Liver (tissue), 9 donors: ENCODE data around the gene OR2Y1. TPM values are rescaled to one million over a fixed set of nuclear protein-coding genes. Genes with fewer than 3 reads are reported as not detected.

Experiments
- DNase-seq: peaks from one replicate; pipeline ENCODE4 v3.0.0-alpha.2; 2017; ENCODE audit warnings: low spot score
- H3K27ac ChIP-seq, 2 donors: one replicate each; pipeline ENCODE4 v1.7.0; 2013; ENCODE audit warnings: inconsistent platforms in 2 of 2, low read length in 2 of 2, control low read depth in 1 of 2, low read depth in 1 of 2, mild to moderate bottlenecking in 1 of 2
- H3K27me3 ChIP-seq, 4 donors: one replicate each; pipeline versions ENCODE4 v1.6.1 to v1.7.0; 2013; ENCODE audit warnings: low read length in 3 of 4, inconsistent platforms in 1 of 4, mild to moderate bottlenecking in 1 of 4, moderate library complexity in 1 of 4; ENCODE audit not compliant: control insufficient read depth in 4 of 4, insufficient read depth in 4 of 4
- H3K36me3 ChIP-seq, 4 donors: one replicate each; pipeline versions ENCODE4 v1.6.1 to v1.7.0; 2013; ENCODE audit warnings: low read length in 3 of 4, mild to moderate bottlenecking in 3 of 4, low read depth in 1 of 4, moderate library complexity in 1 of 4; ENCODE audit not compliant: control insufficient read depth in 4 of 4, insufficient read depth in 3 of 4
- H3K4me1 ChIP-seq, 4 donors: one replicate each; pipeline versions ENCODE4 v1.6.1 to v1.7.0; 2013; ENCODE audit warnings: low read length in 3 of 4, mild to moderate bottlenecking in 3 of 4, moderate library complexity in 1 of 4; ENCODE audit not compliant: control insufficient read depth in 4 of 4, insufficient read depth in 4 of 4
- H3K4me3 ChIP-seq, 3 donors: one replicate each; pipeline versions ENCODE4 v1.6.1 to v1.7.0; 2013; ENCODE audit warnings: low read length in 3 of 3, control low read depth in 1 of 3, low read depth in 1 of 3, mild to moderate bottlenecking in 1 of 3
- H3K9ac ChIP-seq, 2 donors: one replicate each; pipeline ENCODE4 v1.7.0; 2013; ENCODE audit warnings: low read length in 2 of 2, mild to moderate bottlenecking in 2 of 2, moderate library complexity in 2 of 2, control low read depth in 1 of 2, low read depth in 1 of 2
- H3K9me3 ChIP-seq, 4 donors: one replicate each; pipeline versions ENCODE4 v1.6.1 to v1.7.0; 2013; ENCODE audit warnings: low read length in 3 of 4; ENCODE audit not compliant: control insufficient read depth in 4 of 4
- EGR1 ChIP-seq, 2 donors: IDR thresholded peaks; 2 replicates each; pipeline ENCODE4 v1.6.1; 2016 to 2018; ENCODE audit warnings: antibody characterized with exemption in 2 of 2, low read depth in 2 of 2
- FOXA2 ChIP-seq: IDR thresholded peaks from 2 replicates; pipeline ENCODE4 v1.6.1; 2016; ENCODE audit warnings: antibody characterized with exemption
- GABPA ChIP-seq, 2 donors: IDR thresholded peaks in 1 of 2; conservative IDR thresholded peaks in 1 of 2; 2 replicates each; pipeline ENCODE4 v1.6.1; 2016; ENCODE audit warnings: antibody characterized with exemption in 2 of 2, mild to moderate bottlenecking in 1 of 2, moderate library complexity in 1 of 2
- HNF4A ChIP-seq, 2 donors: conservative IDR thresholded peaks; 2 replicates each; pipeline ENCODE4 v1.6.1; 2016; ENCODE audit warnings: antibody characterized with exemption in 2 of 2, mild to moderate bottlenecking in 2 of 2
- HNF4G ChIP-seq: IDR thresholded peaks from 2 replicates; pipeline ENCODE4 v1.6.1; 2016; ENCODE audit warnings: antibody characterized with exemption
- JUND ChIP-seq, 2 donors: IDR thresholded peaks; 2 replicates each; pipeline ENCODE4 v1.6.1; 2016; ENCODE audit warnings: antibody characterized with exemption in 2 of 2
- MAX ChIP-seq: IDR thresholded peaks from 2 replicates; pipeline ENCODE4 v1.6.1; 2016; ENCODE audit warnings: antibody characterized with exemption
- NR2F2 ChIP-seq: IDR thresholded peaks from 2 replicates; pipeline ENCODE4 v1.6.1; 2016; ENCODE audit warnings: antibody characterized with exemption
- REST ChIP-seq: IDR thresholded peaks from 2 replicates; pipeline ENCODE4 v1.6.1; 2016; ENCODE audit warnings: antibody characterized with exemption, mild to moderate bottlenecking
- RXRA ChIP-seq, 2 donors: IDR thresholded peaks; 2 replicates each; pipeline ENCODE4 v1.6.1; 2017 to 2018; ENCODE audit warnings: antibody characterized with exemption in 2 of 2, mild to moderate bottlenecking in 1 of 2
- SP1 ChIP-seq: IDR thresholded peaks from 2 replicates; pipeline ENCODE4 v1.6.1; 2018; ENCODE audit warnings: antibody characterized with exemption, mild to moderate bottlenecking
- TAF1 ChIP-seq: conservative IDR thresholded peaks from 2 replicates; pipeline ENCODE4 v1.6.1; 2016; ENCODE audit warnings: antibody characterized with exemption, mild to moderate bottlenecking
- YY1 ChIP-seq: IDR thresholded peaks from 2 replicates; pipeline ENCODE4 v1.6.1; 2016; ENCODE audit warnings: antibody characterized with exemption, mild to moderate bottlenecking
- WGBS: extraction: QIAGEN DNeasy Blood & Tissue Kit; methylation state at CpG from one replicate; pipeline ENCODE4 v1.1.7; 2013; 5-methylcytosine and 5-hydroxymethylcytosine counted together
- polyA plus RNA-seq, 2 donors: library from polyadenylated mRNA; stranded (reverse) in 1 of 2; unstranded in 1 of 2; fragments of 200-250 nt in 1 of 2; fragments of >200 nt in 1 of 2; fragmentation: Nextera tagmentation in 1 of 2; extraction: Ambion mirVana in 1 of 2; gene quantifications; one replicate each; pipeline versions ENCODE4 v1.2.1 to v1.2.3, GENCODE V29; 2013 to 2015
- total RNA-seq, 2 donors: library from RNA; depleted of rRNA; stranded (reverse); fragments of >200 nt; gene quantifications; one replicate each; pipeline ENCODE4 v1.2.3, GENCODE V29; 2014
- TF ChIP-seq, protein P1 (sequence below): fragments of 150-350 bp; IDR thresholded peaks from 2 replicates; pipeline ENCODE4 v1.5.1; 2017; ENCODE audit warnings: improper control_type of control experiment, low read depth, low read length; ENCODE audit not compliant: missing input control
- TF ChIP-seq, protein P2 (sequence below): IDR thresholded peaks from 2 replicates; pipeline ENCODE4 v1.6.1; 2016; ENCODE audit warnings: antibody characterized with exemption
- donor health status: healthy.
- donor health status: healthy.
- donor health status: healthy.
- donor health status: healthy.
- donor health status: healthy.

Gene OR2Y1
- total and polyA plus RNA-seq, 4 donors: not detected

DNA sequence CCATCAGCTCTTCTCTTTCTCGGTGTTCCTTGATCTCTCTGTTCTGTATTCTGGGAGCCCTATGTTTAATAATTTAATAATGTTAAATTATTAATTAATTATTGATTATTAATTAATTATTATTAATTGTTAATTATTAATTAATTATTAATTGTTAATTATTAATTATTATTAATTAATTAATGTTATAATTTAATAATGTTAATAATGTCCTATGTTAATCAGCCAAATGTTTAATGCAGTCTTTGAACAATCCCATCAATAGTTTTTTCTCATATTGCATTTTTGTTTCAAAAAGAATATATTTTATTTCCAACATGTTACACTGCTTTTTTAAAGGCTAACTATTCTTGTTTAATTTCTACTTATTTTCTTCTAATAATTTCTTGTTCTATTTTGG, 36.5 kb upstream of the OR2Y1 start:
- 97% methylated on average over 1 of the region's 1 CpG for WGBS

DNA sequence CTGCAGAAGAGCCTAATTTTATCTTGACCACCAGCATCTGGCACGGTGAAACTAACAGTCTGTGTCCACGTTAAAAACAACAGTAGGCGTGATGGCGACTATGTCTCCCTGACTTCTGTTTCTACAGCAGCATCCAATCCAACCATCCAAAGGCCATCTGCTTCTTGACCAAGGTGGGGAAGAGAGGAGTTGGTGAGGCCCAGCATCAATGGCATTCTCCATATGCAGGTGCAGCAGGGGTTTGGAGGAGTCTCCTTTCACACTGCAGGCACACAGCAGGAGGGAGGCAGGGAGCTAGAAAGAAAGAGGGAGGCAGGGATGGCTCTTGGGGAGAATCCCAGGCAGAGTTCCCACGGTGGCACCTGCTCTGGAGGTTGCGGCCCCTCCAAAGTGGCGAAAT, 35.8 kb upstream of the OR2Y1 start:
- H3K4me1 ChIP-seq: no peaks in the 10 kb centered on the region
- 90% methylated on average over 7 of the region's 7 CpGs for WGBS
- H3K27me3 ChIP-seq: peaks cover 0 to 3% (median 0%) of the 10 kb centered on the region in 4 donors
- no peaks in the 10 kb centered on the region for H3K36me3 ChIP-seq
- H3K4me3 ChIP-seq: no peak overlapping the region
- TF ChIP-seq GABPA (IDR thresholded peaks at IDR 0.05 in 1 of 2, conservative IDR thresholded peaks at IDR 0.05 in 1 of 2) (no peak), REST (no peak), YY1 (no peak), TAF1 (no peak), EGR1 (IDR thresholded peaks at IDR 0.05; ENCODE audit: low read depth in 2 of 2) (no peak), HNF4G (no peak), HNF4A (conservative IDR thresholded peaks at IDR 0.05) (no peak)
- no peak overlapping the region for H3K27ac ChIP-seq
- H3K9ac ChIP-seq: no peak overlapping the region
- no peaks in the 10 kb centered on the region for H3K9me3 ChIP-seq
- no peak for DNase-seq

More for the DNA sequence above, 36.5 kb upstream of the OR2Y1 start:
- Histone ChIP-seq H3K9me3 (no peaks in the 10 kb centered on the region), H3K4me1 (no peaks in the 10 kb centered on the region), H3K36me3 (no peaks in the 10 kb centered on the region), H3K4me3 (no peak overlapping the region), H3K27ac (no peak overlapping the region), H3K27me3 (peaks cover 0 to 3% (median 0%) of the 10 kb centered on the region in 4 donors), H3K9ac (no peak overlapping the region)
- DNase-seq: no peak
- TF ChIP-seq REST: no peak
- TF ChIP-seq FOXA2: no peak

GRCh38 chr5:180771839-180772238, 32.0 kb upstream of the OR2Y1 start:
- Histone ChIP-seq H3K4me3 (no peak overlapping the region), H3K27me3 (peaks cover 0 to 3% (median 0%) of the 10 kb centered on the region in 4 donors), H3K9ac (no peak overlapping the region), H3K36me3 (no peaks in the 10 kb centered on the region), H3K9me3 (no peaks in the 10 kb centered on the region), H3K4me1 (no peaks in the 10 kb centered on the region), H3K27ac (no peak overlapping the region)
- TF ChIP-seq TAF1 (no peak), JUND (IDR thresholded peaks at IDR 0.05) (no peak), SP1 (no peak), HNF4A (conservative IDR thresholded peaks at IDR 0.05) (no peak), GABPA (IDR thresholded peaks at IDR 0.05 in 1 of 2, conservative IDR thresholded peaks at IDR 0.05 in 1 of 2) (no peak), RXRA (IDR thresholded peaks at IDR 0.05) (no peak), YY1 (no peak), HNF4G (no peak), NR2F2 (no peak), MAX (no peak)
- TF ChIP-seq, protein P1, sequence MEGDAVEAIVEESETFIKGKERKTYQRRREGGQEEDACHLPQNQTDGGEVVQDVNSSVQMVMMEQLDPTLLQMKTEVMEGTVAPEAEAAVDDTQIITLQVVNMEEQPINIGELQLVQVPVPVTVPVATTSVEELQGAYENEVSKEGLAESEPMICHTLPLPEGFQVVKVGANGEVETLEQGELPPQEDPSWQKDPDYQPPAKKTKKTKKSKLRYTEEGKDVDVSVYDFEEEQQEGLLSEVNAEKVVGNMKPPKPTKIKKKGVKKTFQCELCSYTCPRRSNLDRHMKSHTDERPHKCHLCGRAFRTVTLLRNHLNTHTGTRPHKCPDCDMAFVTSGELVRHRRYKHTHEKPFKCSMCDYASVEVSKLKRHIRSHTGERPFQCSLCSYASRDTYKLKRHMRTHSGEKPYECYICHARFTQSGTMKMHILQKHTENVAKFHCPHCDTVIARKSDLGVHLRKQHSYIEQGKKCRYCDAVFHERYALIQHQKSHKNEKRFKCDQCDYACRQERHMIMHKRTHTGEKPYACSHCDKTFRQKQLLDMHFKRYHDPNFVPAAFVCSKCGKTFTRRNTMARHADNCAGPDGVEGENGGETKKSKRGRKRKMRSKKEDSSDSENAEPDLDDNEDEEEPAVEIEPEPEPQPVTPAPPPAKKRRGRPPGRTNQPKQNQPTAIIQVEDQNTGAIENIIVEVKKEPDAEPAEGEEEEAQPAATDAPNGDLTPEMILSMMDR: no peak
- TF ChIP-seq, protein P2, sequence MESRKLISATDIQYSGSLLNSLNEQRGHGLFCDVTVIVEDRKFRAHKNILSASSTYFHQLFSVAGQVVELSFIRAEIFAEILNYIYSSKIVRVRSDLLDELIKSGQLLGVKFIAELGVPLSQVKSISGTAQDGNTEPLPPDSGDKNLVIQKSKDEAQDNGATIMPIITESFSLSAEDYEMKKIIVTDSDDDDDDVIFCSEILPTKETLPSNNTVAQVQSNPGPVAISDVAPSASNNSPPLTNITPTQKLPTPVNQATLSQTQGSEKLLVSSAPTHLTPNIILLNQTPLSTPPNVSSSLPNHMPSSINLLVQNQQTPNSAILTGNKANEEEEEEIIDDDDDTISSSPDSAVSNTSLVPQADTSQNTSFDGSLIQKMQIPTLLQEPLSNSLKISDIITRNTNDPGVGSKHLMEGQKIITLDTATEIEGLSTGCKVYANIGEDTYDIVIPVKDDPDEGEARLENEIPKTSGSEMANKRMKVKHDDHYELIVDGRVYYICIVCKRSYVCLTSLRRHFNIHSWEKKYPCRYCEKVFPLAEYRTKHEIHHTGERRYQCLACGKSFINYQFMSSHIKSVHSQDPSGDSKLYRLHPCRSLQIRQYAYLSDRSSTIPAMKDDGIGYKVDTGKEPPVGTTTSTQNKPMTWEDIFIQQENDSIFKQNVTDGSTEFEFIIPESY: no peak
- DNase-seq: no peak
